Effector CD8-positive, alpha-beta T cell (primary cell): ENCODE measurements around the gene ATF5.
"Not testable (repeated sequence)": the region's sequence is repeated elsewhere in the genome, so short reads cannot be mapped to it uniquely, and the experiment has no call there.

Experiments used
- DNase-seq: peaks from one replicate; lab custom pipeline; 2025; lab: John Stamatoyannopoulos, UW

The ATF5 gene

DNA sequence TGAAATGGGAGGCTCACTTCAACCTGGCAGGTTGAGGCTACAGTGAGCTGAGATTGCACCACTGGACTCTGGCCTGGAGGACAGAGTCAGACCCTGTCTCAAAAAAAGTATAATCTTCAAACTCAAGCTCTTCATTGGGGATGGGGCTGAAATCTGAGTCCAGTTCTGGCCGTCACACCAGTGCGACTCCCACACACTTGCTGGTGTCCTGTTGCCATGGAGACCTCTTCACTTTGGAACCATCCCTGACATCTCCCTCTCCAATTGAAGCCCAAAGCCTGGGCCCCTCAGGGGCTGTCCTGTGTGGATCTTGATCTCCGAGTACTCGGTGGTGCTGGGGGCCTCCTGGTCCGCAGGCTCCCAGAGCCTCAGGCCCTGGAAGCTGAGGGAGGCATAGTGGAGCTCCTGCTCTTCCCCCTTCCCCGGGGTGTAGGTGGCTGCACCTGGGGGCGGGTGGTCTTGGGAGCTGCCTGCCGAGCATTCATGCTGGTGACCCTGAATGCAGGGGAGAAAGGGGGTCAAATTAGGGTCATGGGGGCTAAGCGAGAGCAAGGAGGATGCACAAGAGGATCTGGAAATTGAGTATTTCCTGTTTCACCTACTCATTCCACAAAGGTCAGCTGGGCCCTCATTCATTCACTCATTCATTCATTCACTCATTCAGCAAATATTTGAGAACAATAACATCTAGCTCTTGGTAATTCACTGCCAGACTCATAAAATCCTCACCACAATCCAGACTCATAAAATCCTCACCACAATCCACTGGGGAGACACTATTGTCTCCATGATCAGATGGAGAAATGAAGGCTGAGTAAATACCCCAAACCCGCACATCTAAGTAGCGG lies 21.0 kb downstream of the ATF5 start:
- no peak for DNase-seq

DNA sequence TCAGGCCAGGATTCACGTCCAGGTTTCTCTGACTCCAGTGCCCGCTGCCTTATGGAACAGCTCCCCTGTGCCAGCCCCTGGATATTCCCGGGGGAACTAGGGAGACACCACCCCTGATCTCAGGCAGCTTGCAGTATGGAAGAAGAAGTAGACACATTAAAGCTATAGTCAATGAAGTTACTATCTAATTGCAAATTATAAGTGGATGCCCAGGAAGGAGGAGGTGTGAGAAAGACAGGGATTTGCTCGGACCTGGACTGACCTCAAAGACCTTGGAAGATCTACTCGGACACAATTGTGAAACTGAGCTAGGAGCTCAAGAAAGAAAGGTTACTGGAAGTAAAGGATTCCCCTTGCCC lies 21.6 kb downstream of the ATF5 start:
- DNase-seq: no peak

DNA sequence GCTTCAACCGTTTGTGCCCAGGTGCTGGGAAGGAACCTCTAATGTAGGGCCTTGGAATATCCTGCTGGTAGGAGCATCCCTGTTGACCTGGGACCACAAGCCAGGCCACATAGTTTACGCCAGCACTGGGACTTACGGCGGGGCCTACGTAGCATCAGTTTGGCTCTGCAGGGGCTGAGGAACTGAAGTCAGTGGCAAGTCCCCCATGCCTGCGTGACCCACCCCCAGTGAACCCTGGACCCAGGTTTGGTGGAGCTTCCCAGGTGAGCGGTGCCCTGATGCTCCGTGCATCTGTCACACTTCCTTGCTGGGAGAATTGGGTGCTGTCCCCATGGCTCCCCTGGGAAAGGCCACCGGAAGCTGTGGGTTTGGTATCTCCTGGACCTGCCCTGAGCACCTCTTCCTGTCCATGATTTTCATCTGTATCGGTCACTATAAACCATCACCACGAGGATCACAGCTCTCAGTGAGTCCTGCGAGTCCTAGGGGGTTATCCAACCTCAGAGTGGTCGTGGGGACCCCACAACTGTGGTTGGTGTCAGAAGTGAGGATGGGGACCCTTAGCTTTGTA lies 22.0 kb downstream of the ATF5 start:
- no peak for DNase-seq

DNA sequence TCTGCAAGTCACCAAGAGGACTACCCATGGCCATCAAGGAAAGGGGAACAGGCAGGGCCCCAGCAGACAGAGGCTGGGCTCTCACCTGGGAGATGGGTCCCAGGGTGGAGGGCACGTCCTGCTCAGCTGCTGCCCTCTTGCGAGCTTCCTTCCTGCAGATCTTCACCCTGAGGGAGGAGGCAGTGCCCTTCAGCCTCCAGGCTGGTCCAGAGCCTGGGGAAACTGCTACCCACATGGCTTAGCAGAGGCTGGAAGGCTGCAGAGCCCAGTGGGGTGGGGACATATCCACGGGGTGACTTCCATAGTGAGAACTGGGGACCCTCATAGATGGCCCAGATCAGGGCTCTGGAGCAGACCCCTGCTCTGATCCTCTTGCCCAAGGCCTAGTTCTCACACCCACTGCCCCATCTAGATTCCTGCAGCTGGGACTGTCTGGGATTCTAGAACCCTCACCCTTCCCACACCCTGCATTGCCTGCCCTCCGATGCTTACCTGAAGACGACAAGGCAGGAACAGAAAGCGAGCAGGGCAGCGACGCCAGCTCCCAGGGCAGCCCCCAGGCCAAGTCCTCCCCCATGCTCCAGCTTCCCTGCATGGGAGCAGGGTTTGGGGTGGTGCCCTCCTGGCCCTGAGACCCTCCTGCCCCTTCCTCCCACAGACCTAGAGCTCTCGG lies 22.9 kb downstream of the ATF5 start:
- no peak for DNase-seq

DNA sequence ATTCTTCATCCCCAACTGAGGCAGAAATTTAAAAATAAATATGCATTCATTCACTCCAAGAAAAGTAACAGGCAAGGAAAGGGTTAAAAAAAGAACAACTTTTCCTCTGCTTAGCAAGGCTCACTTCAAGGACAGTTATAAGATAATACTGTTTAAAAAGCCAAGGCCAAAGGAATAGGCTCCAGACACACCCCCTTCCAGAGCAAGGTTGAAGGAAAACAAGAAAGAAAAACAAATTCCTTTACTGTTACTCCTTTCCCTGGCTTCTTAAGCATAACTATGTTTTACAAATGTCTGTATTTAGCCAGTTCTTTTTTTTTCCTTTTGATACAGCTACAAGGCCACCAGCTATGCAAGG lies 23.5 kb downstream of the ATF5 start:
- no peak for DNase-seq

DNA sequence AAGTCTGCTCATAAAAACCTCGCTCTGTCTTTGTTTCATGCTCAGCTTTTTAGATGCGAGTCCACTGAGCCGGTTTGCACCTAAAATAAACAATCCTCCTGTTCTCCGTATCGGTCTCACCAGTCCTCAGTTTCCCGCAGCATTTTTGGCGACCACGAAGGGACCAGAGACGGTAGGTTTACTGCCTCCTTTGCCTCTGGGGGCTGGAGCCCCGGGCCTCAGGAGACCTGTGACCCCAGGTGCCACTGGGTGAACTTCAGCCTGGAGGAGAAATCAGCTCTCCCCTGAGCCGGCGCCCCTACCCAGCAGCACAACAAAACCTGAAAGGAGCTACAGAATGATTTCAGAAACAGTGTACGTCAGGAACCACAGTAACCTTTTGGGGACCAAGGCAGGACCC lies 23.9 kb downstream of the ATF5 start:
- DNase-seq: no peak

DNA sequence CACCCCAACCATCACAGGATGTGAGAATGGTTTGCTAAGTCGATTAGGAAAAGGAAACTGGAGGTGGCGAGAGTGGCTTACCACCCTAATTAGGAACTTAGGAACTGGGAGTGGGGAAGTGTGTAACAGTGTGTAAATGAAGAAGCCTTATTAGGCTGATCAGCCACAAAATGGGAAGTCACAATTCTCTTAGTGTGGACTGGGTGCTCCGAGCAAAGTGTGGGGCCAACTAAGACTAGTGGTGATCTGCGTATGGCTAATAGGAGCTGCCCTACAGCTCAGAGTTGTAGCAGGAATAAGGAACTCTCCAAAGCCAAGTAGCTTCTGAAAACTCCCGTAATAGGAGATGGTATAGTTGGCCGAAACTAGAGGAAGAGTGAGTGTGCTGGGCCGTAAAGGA lies 24.4 kb downstream of the ATF5 start:
- no peak for DNase-seq

DNA sequence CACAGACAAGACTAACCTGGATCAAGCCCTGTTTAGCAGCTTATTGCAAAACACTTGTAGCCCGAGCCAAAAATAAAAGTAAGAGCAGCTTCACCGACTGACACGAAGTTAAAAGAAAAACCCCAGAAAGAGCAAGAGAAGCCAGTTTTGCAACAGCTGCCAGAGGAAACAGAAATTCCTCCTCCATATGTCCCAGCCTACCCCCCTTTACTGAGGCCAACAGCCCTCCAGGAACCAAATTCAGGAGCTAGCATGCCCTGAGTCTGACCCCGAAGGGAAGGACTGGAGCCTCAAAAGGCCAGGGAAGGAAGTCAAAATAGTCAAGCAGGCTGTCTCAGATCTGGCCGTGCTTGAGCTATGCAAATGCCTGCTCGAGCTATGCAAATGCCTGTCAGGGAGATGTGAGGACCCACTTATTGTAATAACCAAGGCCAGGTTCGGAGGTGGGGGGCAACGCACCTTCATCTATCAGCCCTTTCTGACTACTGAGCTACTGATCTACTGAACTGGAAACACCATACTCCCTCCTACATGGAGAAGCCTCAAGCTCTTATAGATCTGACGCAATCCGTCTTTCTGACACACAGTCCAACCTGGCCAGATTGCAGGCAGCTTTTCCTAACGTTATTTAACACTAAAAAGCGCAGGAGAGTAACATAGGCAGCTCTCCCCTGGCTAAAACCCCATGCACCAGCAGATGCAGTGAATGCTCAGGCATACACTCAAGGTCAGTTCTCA lies 25.3 kb downstream of the ATF5 start:
- no peak for DNase-seq

DNA sequence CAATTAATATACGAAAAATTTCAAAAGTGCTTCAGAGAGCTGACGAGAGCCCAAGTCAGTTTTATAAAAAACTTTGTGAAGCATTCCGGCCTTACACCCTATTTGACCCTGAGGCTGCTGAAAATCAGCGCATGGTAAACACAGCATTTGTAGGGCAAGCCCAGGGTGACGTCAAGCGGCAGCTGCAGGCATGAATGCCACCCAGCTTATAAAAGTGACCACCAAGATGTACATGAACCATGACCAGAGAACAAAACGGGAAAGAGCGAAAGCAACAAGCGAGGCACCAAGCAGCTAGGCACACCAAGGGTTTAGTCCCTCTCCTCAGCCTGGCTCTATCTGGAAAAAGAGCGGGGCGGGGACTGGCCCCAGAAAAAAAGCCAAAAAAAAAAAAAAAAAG lies 25.9 kb downstream of the ATF5 start:
- no peak for DNase-seq

DNA sequence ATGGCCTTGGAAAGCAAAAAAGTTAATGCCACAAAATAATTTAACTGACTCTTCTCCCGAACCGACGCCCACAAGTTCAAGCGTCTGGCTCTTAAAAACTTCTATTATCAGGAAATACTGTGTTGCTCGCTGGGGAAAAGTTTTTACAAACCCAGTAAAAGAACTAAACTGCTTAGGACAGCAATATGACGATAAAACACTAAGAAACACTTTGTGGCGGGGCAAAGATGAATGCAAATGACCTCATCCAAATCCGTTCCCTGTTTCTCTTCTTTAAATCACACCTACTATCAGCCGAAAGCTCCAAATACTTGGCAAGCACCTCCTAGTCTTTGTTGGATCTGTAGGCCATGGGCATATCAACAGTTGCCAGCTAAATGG lies 27.1 kb downstream of the ATF5 start:
- no peak for DNase-seq

DNA sequence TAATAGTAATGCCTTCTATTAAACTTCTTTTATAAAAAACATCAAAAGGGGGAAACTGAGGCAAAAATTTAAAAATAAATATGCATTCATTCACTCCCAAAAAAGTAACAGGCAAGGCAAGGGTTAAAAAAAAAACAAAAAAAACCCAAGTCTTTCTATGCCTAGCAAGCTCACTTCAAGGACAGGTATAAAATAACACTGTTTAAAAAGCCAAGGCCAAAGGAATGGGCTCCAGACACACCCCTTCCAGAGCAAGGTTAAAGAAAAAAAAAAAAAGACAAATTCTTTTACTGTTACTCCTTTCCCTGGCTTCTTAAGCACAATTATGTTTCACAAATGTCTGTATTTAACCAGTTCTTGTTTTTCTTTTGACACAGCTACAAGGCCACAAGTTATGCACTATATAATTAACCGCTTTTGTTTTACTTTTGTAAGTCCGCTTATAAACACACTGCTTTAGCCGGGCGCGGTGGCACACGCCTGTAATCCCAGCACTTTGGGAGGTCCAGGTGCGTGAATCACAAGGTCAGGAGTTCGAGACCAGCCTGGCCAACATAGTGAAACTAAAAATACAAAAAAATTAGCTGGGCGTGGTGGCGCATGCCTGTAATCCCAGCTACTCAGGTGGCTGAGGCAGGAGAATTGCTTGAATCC lies 28.4 kb downstream of the ATF5 start:
- no peak for DNase-seq

DNA sequence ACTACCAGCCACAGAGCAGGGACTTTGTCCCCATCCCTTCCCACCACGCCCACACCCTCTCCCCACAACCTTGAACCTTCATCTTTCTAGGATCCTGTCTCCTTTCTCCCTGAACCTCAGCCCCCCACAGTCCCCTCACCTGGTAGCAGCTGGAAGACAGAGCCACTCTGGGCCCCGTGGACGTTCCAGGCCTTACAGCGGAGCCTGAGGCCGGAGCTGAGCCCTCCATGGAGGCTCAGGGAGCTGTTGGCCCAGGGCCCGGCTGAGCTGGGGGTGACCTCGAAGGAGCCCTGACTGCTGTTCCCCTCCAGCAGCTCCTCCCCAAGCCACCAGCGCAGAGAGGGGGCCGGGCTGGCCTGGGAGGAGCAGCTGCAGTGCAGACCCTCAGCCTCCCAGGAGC lies 29.1 kb downstream of the ATF5 start:
- not testable (repeated sequence) for DNase-seq

DNA sequence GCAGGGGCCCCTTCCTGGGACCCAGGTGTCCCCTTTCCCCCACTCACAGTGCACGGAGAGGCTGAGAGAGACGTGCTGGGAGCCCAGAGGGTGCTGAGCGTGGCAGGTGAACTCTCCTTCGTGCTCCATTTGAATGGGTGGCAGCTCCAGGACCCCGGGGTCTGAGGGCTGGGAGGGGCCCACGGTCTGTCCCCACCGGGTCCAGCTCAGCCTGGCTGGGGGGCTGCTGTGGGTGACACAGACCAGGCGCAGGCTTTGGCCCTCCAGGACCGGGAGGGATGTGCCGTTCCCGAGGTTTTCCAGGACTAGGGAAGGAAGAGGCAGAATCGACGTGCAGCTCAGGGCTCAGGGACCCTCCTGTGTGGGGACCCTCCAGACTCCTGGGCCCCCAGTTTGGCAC lies 29.6 kb downstream of the ATF5 start:
- not testable (repeated sequence) for DNase-seq

DNA sequence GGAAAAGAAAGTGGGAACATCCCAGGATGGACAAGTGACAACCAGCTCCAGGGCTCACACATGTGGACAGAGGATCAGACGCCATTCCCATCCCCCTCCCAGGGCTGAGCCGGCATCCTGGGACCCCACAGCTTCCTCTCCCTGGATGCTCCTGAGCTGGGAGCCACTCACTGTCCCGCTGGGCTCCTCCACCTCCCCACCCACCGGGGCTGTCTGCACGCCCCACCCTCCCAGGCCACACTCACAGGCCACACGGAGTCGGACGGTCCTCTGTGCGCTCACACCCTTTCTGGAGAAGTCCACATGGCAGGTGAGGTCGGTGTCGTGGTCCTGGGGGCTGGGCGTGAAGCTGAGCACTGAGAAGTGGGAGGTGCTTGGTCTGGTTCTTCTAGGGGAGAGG lies 30.9 kb downstream of the ATF5 start:
- DNase-seq: not testable (repeated sequence)

DNA sequence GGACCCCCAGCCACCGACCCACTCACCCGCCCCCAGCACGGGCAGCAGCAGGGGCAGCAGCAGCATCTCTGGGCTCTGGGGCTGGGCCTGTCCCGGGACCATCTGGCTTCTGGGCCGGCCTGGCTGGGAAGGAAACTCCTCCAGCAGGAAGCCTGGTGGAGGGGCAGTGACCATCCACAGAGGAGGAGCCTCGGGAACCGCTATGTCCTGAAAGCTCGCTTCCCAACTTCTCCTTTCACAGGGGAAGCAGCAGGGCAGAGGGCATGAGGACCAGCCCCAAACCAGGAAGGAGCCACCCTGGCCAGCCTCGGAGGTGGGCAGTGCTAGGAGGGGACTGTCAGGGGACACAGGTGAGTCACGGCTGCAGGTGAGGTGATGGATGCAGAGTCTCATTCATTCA lies 32.0 kb downstream of the ATF5 start, which contains the start of gene SIGLEC11:
Gene SIGLEC11 (minus strand): TSS at position 193 of the 400 bp plus-strand sequence. CDS start 91 bp downstream, at position 102.
- DNase-seq: not testable (repeated sequence)

DNA sequence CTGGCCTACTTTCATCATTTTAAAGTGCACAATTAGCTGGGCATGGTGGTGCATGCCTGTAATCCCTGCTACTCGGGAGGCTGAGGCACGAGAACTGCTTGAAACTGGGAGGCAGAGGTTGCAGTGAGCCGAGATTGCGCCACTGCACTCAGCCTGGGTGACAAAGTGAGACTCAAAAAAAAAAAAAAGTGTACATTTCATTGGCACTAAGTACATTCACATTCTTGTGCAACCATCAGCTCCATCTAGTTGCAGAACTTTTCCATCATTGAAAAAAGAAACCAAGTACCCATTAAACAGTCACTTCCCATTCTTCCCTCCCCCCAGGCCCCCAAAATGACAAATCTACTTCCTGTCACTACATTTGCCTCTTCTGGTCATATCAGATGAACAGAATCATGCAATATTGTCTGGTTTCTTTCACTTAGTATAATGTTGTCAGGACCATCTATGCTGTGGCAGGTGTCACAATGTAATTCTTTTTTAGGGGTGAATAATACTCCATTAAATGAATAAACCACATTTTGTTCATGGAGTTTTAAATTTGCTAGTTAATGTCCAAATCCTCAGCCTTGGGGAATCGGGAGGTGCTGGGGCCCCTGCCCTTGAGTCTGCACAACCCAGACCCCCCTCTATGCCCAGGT lies 39.4 kb downstream of the ATF5 start:
- no peak for DNase-seq

DNA sequence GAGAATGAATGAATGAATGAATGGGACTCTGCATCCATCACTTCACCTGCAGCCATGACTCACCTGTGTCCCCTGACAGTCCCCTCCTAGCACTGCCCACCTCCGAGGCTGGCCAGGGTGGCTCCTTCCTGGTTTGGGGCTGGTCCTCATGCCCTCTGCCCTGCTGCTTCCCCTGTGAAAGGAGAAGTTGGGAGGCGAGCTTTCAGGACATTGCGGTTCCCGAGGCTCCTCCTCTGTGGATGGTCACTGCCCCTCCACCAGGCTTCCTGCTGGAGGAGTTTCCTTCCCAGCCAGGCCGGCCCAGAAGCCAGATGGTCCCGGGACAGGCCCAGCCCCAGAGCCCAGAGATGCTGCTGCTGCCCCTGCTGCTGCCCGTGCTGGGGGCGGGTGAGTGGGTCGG lies 40.4 kb downstream of the ATF5 start:
- not testable (repeated sequence) for DNase-seq

DNA sequence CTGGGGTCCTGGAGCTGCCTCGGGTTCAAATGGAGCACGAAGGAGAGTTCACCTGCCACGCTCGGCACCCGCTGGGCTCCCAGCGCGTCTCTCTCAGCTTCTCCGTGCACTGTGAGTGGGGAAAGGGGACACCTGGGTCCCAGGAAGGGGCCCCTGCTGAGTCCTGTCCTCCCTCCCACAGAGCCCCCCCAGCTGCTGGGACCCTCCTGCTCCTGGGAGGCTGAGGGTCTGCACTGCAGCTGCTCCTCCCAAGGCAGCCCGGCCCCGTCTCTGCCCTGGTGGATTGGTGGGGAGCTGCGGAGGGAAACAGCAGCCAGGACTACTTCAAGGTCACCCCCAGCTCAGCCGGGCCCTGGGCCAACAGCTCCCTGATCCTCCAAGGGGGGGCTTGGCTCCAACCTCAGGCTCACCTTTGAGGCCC lies 43.0 kb downstream of the ATF5 start:
- DNase-seq: no peak

DNA sequence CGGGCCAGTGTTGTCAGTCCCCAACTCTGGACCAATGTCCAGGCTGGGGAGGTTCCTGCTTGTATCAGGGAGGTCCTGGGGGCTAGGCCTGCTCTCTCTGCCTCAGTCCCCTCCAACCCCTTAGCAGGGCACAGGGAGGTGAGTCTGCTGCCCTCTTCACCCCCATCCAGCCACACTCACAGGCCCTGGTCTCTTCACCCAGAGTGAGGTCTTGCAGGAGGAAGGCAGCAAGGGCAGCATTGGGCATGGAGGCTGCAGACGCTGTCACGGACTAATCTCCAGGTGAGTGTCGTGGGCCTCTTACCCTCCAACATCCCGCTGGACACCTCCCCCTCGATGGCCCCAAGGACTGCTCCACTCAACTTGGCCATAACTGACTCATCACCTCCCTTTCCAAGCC lies 43.8 kb downstream of the ATF5 start:
- DNase-seq: no peak

DNA sequence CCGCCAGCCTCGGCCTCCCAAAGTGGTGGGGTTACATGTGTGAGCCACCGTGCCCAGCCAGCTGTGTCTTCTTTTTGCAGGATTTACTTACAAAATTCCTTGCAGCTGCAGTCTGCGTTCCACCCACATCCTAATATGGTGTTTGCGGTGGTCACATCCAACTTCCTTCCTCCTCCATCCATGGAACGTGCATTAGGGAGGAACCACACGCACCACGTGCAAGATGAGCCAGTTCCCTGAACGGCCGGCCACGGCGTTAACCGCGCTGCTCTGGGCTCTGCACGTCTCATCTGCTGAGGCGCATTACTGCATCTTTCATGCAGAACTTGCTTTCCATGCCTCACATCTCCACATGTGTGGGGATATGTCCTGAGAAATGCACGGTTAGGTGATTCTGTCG lies 45.0 kb downstream of the ATF5 start:
- DNase-seq: no peak

DNA sequence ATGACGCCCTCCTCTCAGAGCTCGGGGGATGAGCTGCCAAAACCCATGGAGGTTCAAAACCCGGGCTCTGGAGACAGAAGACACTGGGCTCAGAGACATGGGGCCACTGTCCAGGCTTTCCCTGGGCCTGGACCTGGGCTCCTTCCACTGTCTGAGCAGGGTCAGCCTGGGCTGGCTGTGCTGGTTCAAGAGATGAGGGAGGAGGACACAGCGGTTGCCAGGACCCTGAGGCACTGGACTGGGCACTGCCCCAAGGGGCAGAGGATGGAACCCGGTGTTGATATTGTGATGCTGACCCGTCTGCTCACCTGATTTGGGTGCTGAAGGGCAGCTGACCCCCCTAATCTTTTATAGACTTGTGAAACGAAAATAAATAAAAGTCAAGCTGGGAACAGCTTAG lies 46.0 kb downstream of the ATF5 start:
- DNase-seq: no peak

DNA sequence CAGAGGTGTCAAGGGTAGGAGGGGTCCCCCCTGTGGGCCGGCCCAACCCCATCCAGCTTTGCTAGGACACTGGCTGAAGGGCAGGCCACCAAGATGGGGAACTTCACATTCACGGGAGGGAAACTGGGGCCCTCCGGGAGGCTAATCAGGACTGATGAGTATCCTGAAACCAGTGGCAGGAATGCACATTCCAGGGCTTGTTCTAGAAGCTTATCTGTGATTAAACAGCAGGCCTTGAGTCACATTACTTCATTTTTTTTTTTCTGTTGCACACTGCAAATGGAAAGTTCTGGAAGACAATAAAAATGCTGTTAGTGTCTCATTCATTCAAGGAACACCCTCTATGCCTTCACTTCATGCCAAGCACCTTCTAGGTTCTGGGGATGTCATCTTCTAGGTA lies 47.5 kb downstream of the ATF5 start:
- no peak for DNase-seq
